GM23248 (cell line): ENCODE results near the gene OAF.

ENCODE experiments used
- EZH2 ChIP-seq: fragments of 200-600 bp; sonication (generic); IDR thresholded peaks from 2 replicates; pipeline ENCODE4 v1.6.1; 2018; ENCODE audit warnings: antibody characterized with exemption, mild to moderate bottlenecking; ENCODE audit not compliant: insufficient read depth, poor library complexity, severe bottlenecking
- EZH2phosphoT487 ChIP-seq: fragments of 200-600 bp; sonication (generic); IDR thresholded peaks from 2 replicates; pipeline ENCODE4 v1.6.1; 2018; ENCODE audit warnings: antibody characterized with exemption, moderate library complexity, mild to moderate bottlenecking, low read depth; ENCODE audit not compliant: insufficient read depth

- TF ChIP-seq EZH2phosphoT487: no peak
- no peak for TF ChIP-seq EZH2
These were observed 846 bp upstream of the OAF start for GRCh38 chr11:120209746-120210625.
